ENCODE results near the gene MED12L.

MED12L gene

GRCh38 chr3:151123827-151124226 lies 38.4 kb downstream of the MED12L start:
- H3K4me3 ChIP-seq (ENCODE audit: low read length), result no peak overlapping the region
- no peak for DNase-seq (ENCODE audit: low read depth, low spot score)

GRCh38 chr3:151124476-151124875 lies 39.0 kb downstream of the MED12L start:
- DNase-seq (ENCODE audit: low read depth, low spot score), result no peak
- no peak overlapping the region for H3K4me3 ChIP-seq (ENCODE audit: low read length)

- DNase-seq (ENCODE audit: low read depth, low spot score), result no peak
- H3K4me3 ChIP-seq (ENCODE audit: low read length), result no peak overlapping the region
Observed at GRCh38 chr3:151130428-151130827, 45.0 kb downstream of the MED12L start.

GRCh38 chr3:151133175-151133574 lies 47.7 kb downstream of the MED12L start:
- H3K4me3 ChIP-seq (ENCODE audit: low read length), result peak overlapping the region; percentile 13
- DNase-seq (ENCODE audit: low read depth, low spot score), result peak; percentile 53

GRCh38 chr3:151133917-151134450 lies 48.5 kb downstream of the MED12L start:
- DNase-seq (ENCODE audit: low read depth, low spot score), result no peak
- H3K4me3 ChIP-seq (ENCODE audit: low read length), result no peak overlapping the region

- peak overlapping the region; percentile 43 for H3K4me3 ChIP-seq (ENCODE audit: low read length)
- peak; percentile 99 for DNase-seq (ENCODE audit: low read depth, low spot score)
Observed at GRCh38 chr3:151135541-151136337, 50.3 kb downstream of the MED12L start.

- no peak for DNase-seq (ENCODE audit: low read depth, low spot score)
- H3K4me3 ChIP-seq (ENCODE audit: low read length), result no peak overlapping the region
Observed at GRCh38 chr3:151142929-151143328, 57.5 kb downstream of the MED12L start.

GRCh38 chr3:151144016-151144415 lies 58.6 kb downstream of the MED12L start:
- no peak for DNase-seq (ENCODE audit: low read depth, low spot score)
- H3K4me3 ChIP-seq (ENCODE audit: low read length), result no peak overlapping the region

- no peak overlapping the region for H3K4me3 ChIP-seq (ENCODE audit: low read length)
- no peak for DNase-seq (ENCODE audit: low read depth, low spot score)
Observed at GRCh38 chr3:151144760-151145159, 59.3 kb downstream of the MED12L start.

GRCh38 chr3:151145713-151146070 lies 60.2 kb downstream of the MED12L start:
- H3K4me3 ChIP-seq (ENCODE audit: low read length), result no peak overlapping the region

GRCh38 chr3:151146071-151146730 lies 60.7 kb downstream of the MED12L start:
- H3K4me3 ChIP-seq (ENCODE audit: low read length), result no peak overlapping the region
- peak; percentile 77 for DNase-seq (ENCODE audit: low read depth, low spot score)

More at GRCh38 chr3:151145713-151146070, 60.2 kb downstream of the MED12L start:
- no peak for DNase-seq (ENCODE audit: low read depth, low spot score)

GRCh38 chr3:151146731-151147091 lies 61.2 kb downstream of the MED12L start:
- DNase-seq (ENCODE audit: low read depth, low spot score), result no peak
- H3K4me3 ChIP-seq (ENCODE audit: low read length), result no peak overlapping the region

GRCh38 chr3:151147299-151147698 lies 61.8 kb downstream of the MED12L start:
- DNase-seq (ENCODE audit: low read depth, low spot score), result no peak
- no peak overlapping the region for H3K4me3 ChIP-seq (ENCODE audit: low read length)

- no peak for DNase-seq (ENCODE audit: low read depth, low spot score)
- no peak overlapping the region for H3K4me3 ChIP-seq (ENCODE audit: low read length)
Observed at GRCh38 chr3:151152455-151153079, 67.1 kb downstream of the MED12L start.

- no peak for DNase-seq (ENCODE audit: low read depth, low spot score)
Observed at GRCh38 chr3:151154566-151154965, 69.1 kb downstream of the MED12L start.

GRCh38 chr3:151155409-151156128 lies 70.1 kb downstream of the MED12L start:
- no peak for DNase-seq (ENCODE audit: low read depth, low spot score)
- H3K4me3 ChIP-seq (ENCODE audit: low read length), result no peak overlapping the region

More at GRCh38 chr3:151154566-151154965, 69.1 kb downstream of the MED12L start:
- no peak overlapping the region for H3K4me3 ChIP-seq (ENCODE audit: low read length)

GRCh38 chr3:151156618-151157216 lies 71.3 kb downstream of the MED12L start:
- DNase-seq (ENCODE audit: low read depth, low spot score), result peak; percentile 81
- H3K4me3 ChIP-seq (ENCODE audit: low read length), result no peak overlapping the region

- H3K4me3 ChIP-seq (ENCODE audit: low read length), result no peak overlapping the region
- DNase-seq (ENCODE audit: low read depth, low spot score), result no peak
Observed at GRCh38 chr3:151159806-151160205, 74.3 kb downstream of the MED12L start.

GRCh38 chr3:151165226-151165625 lies 79.8 kb downstream of the MED12L start:
- DNase-seq (ENCODE audit: low read depth, low spot score), result no peak
- no peak overlapping the region for H3K4me3 ChIP-seq (ENCODE audit: low read length)

Data from Jurkat, Clone E6-1 (cell line).